ENCODE data around the gene CDC42SE2. TPM values are rescaled to one million over a fixed set of nuclear protein-coding genes. Genes with fewer than 3 reads are reported as not detected.

The CDC42SE2 gene, protein sequence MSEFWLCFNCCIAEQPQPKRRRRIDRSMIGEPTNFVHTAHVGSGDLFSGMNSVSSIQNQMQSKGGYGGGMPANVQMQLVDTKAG
- total RNA-seq, result 100 to 1,000 TPM; 107 to 110 TPM

DNA sequence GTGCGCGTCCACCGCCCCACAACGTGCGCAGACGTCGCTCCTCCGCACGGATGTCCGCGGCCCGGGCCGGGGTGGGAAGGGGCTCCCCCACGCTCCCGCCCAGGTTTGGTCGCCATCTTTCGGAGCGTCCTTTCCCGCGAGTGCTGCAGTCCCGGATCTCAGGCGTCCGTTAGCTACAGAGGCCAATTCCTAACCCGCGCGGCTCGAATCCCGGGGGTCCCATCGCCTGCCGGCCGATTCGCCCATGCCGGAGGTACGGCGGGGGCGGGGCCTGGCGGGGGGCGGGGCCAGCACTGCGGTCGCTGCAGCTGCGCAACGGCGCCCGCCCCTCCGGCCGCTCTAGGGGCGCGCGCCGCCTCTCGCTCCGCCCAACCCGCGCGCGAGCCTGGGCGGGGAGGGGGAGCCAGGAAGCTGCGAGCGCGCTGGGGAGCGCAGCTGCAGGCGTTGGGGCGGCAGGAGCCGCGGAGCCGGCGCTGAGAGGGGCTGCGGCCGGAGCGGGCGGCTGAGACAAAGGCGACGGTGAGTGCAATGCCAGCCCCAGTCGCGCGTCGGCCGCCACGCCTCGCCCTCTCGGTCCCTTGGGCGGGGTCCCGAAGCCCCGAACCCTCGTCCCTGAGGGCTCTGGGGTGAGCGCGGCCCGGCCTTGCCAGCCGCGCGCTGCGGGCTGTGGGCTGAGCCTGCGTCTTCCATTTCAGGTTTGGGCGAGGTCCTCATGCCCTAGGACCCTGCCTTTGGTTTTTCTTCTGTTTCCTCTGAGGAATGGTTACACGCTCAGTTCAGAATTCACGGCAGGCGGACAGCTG, at the start of gene CDC42SE2:
Gene CDC42SE2, plus strand, starts transcription at position 406 of the 803 bp plus-strand sequence. CDS start 95,441 bp downstream, outside the sequence.
- peaks cover 23% of the 10 kb centered on the region for H3K4me1 Mint-ChIP-seq
- H3K36me3 Mint-ChIP-seq (ENCODE audit: low read depth), result peaks cover 73% of the 10 kb centered on the region
- ATAC-seq (replicated peaks), result peak; percentile 87
- no peaks in the 10 kb centered on the region for H3K27me3 Mint-ChIP-seq
- H3K9me3 Mint-ChIP-seq, result no peaks in the 10 kb centered on the region
- H3K4me3 Mint-ChIP-seq, result peak within 1 kb of the TSS; percentile 83
- H3K27ac Mint-ChIP-seq, result peak within 1 kb of the TSS; percentile 93

DNA sequence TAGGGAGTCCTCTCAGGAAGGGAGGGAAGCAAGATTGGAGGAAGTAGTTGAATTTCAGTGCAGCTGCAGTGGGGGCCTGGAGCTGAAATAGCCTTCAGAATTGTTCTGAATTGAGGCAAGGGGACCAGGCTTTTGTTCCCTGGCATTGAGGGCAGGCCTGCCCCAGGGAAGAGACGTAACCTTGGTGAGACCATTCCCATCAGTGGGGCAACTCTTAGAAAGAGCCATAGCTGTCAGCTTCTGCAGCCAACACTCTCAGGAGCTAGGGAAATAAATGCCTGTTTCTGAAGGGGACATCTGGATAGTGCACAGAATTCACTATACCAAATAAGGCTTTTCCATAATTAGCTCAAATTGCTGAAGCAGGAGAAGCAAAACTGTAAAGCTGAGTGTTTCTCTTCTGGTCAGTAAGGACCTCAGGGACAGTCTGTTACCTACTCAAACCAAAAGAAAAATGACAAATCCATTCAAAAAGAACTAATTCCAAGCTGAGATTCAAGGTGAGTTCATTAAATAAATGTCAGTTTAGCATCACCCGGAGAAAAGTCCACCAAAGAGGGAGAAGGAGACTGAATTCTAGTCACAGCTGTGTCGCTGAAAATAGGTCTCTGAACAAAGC, 49.1 kb upstream of the CDC42SE2 start:
- peak overlapping the region; percentile 23 for H3K27ac Mint-ChIP-seq
- peaks cover 18% of the 10 kb centered on the region for H3K4me1 Mint-ChIP-seq
- no peak for ATAC-seq (replicated peaks)
- no peaks in the 10 kb centered on the region for H3K27me3 Mint-ChIP-seq
- no peak overlapping the region for H3K4me3 Mint-ChIP-seq
- H3K9me3 Mint-ChIP-seq, result no peaks in the 10 kb centered on the region
- H3K36me3 Mint-ChIP-seq (ENCODE audit: low read depth), result no peaks in the 10 kb centered on the region

- Mint-ChIP-seq H3K9me3 (no peaks in the 10 kb centered on the region), H3K27me3 (no peaks in the 10 kb centered on the region), H3K4me1 (peaks cover 4% of the 10 kb centered on the region), H3K4me3 (no peak overlapping the region), H3K36me3 (ENCODE audit: low read depth) (no peaks in the 10 kb centered on the region), H3K27ac (no peak overlapping the region)
- ATAC-seq (replicated peaks), result no peak
Measured at GRCh38 chr5:131217791-131218190, 46.1 kb upstream of the CDC42SE2 start.

GRCh38 chr5:131218392-131218791, 45.5 kb upstream of the CDC42SE2 start:
- no peaks in the 10 kb centered on the region for H3K27me3 Mint-ChIP-seq
- H3K36me3 Mint-ChIP-seq (ENCODE audit: low read depth), result no peaks in the 10 kb centered on the region
- ATAC-seq (replicated peaks), result peak; percentile 65
- no peak overlapping the region for H3K27ac Mint-ChIP-seq
- H3K9me3 Mint-ChIP-seq, result no peaks in the 10 kb centered on the region
- H3K4me1 Mint-ChIP-seq, result peaks cover 4% of the 10 kb centered on the region
- H3K4me3 Mint-ChIP-seq, result no peak overlapping the region

GRCh38 chr5:131220566-131220965, 43.3 kb upstream of the CDC42SE2 start:
- Mint-ChIP-seq H3K9me3 (no peaks in the 10 kb centered on the region), H3K36me3 (ENCODE audit: low read depth) (no peaks in the 10 kb centered on the region), H3K4me1 (no peaks in the 10 kb centered on the region), H3K27ac (no peak overlapping the region), H3K4me3 (no peak overlapping the region), H3K27me3 (no peaks in the 10 kb centered on the region)
- ATAC-seq (replicated peaks), result no peak

DNA sequence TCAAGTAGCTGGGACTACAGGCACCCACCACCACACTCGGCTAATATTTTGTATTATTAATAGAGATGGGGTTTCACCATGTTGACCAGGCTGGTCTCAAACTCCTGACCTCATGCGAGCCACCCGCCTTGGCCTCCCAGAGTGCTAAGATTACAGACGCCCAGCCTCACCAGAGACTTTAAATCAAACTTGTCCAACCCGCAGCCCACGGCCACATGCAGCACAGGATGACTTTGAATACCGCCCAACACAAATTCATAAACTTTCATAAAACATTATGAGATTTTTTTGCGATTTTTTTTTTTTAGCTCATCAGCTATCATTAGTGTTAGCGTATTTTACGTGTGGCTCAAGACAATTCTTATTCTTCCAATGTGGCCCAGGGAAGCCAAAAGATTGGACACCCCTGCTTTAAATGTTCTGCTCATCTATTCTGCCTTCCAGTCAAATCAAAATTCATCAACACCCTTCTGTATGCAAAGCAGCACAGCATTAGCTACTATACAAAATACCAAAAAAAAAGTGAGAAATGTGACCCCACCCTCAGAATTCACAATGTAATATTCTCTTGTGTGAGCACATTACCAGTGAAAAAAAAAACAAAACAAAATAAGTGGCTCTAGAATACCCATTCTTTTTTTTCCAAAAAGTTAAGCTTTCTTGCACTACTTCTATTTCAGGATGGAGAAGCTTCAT, 42.7 kb upstream of the CDC42SE2 start:
- H3K27ac Mint-ChIP-seq, result no peak overlapping the region
- no peaks in the 10 kb centered on the region for H3K36me3 Mint-ChIP-seq (ENCODE audit: low read depth)
- no peaks in the 10 kb centered on the region for H3K9me3 Mint-ChIP-seq
- no peaks in the 10 kb centered on the region for H3K27me3 Mint-ChIP-seq
- H3K4me1 Mint-ChIP-seq, result no peaks in the 10 kb centered on the region
- no peak overlapping the region for H3K4me3 Mint-ChIP-seq
- ATAC-seq (replicated peaks), result no peak

DNA sequence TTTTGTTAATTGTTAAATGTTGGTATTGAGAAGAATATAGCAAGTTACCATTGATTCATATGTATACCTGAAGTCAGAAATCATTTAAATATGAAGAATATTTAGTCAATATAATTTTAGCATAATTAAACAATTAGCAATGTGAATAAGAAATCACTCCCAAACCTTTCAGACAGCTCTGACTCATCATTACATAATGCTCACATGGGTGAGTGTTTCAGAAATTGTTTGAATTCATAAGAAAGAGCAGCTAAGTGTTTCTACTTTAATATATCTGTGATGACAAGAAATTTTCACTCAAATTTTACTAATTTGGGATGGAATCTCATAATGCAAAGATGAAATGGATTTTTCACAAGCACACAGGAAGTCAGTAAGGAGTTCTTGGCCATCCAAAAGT, 42.0 kb upstream of the CDC42SE2 start:
- H3K4me3 Mint-ChIP-seq, result no peak overlapping the region
- no peaks in the 10 kb centered on the region for H3K9me3 Mint-ChIP-seq
- H3K36me3 Mint-ChIP-seq (ENCODE audit: low read depth), result no peaks in the 10 kb centered on the region
- no peak for ATAC-seq (replicated peaks)
- H3K27ac Mint-ChIP-seq, result no peak overlapping the region
- no peaks in the 10 kb centered on the region for H3K4me1 Mint-ChIP-seq
- H3K27me3 Mint-ChIP-seq, result no peaks in the 10 kb centered on the region

DNA sequence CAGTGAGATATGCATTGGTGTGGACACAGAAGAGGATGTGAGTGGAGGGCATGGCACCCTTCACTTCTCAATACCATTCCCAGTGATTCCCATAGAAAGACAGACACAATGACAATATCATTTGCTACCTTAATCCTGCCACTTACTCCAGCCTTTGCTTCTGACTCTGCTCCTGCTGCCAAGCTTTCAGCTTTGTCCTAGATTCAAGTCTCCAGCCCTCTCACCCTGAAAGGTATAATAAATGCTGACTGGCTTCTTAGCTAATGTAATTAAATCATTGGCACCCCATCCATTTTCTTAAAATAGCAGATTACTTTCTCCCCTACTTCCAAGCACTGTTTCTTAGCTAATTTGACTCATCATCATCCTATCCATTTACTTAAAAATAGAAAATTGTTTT, 41.1 kb upstream of the CDC42SE2 start:
- Mint-ChIP-seq H3K4me3 (no peak overlapping the region), H3K9me3 (no peaks in the 10 kb centered on the region), H3K27me3 (no peaks in the 10 kb centered on the region), H3K27ac (no peak overlapping the region), H3K4me1 (no peaks in the 10 kb centered on the region), H3K36me3 (ENCODE audit: low read depth) (no peaks in the 10 kb centered on the region)
- no peak for ATAC-seq (replicated peaks)

DNA sequence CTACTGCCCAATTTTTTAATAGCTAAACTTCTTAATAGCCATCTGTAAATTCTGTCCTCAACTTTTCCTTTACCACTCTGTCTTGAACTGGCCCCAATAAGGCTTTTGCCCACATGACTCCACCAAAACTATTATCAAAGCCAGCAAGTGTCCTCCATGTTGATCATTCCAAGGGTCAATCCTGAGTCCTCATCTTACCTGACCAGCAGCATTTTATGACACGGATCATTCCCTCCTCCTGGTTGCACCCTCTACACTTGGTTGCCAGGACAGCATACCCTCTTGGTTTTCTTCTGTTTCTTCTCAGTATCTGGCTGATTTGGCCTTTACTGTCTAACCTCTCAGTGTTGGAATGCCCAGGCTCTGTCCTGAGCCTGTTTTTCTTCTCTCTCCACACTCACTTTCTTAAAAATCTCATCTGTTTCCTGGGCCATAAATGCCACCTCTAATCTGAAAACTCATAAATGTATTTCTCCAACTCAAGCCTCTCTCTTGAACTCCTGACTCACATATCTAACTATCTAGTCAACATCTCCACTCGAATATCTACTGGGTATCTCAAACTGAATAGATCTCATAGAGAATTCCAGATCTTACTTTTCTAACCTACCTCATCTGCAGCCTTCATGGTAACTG, 40.0 kb upstream of the CDC42SE2 start:
- Mint-ChIP-seq H3K27me3 (no peaks in the 10 kb centered on the region), H3K4me3 (no peak overlapping the region), H3K36me3 (ENCODE audit: low read depth) (no peaks in the 10 kb centered on the region), H3K9me3 (no peaks in the 10 kb centered on the region), H3K27ac (no peak overlapping the region), H3K4me1 (no peaks in the 10 kb centered on the region)
- ATAC-seq (replicated peaks), result no peak

DNA sequence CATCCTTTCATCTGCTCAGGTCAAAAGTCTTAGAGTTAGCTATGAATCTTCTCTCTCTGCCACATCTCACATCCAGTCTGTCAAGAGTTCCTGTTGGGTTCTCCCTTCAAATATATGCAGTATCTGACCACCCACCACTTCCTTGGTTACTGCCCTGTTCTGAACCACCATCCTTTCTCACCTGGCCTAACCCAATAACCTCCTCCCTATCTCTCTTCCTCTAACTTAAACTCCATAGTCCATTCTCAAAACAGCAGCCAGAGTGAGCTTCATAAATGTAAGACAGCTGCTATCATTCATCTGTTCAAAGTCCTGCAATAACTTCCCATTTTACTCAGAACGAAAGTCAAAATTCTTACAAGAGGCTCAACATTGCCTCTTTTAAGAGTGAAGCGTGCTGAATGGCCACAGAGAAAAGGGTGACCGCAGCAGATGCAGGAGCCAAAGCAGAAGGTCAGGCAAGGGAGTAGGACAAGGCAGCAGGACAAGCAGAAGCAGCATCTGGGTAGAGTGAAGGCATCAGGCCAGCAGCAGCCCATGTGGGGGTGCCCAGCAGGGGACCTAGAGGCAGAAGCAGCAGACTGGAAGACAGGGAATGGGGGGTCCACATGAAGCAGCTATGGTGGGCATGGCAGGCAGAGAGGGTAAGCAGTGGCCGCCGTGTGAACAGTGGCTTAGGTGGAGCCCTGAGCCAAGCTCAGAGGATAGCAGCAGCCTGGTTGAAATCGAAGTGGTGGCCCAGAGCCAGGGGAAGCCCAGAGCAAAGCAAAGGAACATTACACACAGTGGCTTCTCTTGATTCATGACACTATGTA, 39.3 kb upstream of the CDC42SE2 start:
- peak; percentile 87 for ATAC-seq (replicated peaks)
- no peak overlapping the region for H3K4me3 Mint-ChIP-seq
- H3K4me1 Mint-ChIP-seq, result no peaks in the 10 kb centered on the region
- no peaks in the 10 kb centered on the region for H3K36me3 Mint-ChIP-seq (ENCODE audit: low read depth)
- no peaks in the 10 kb centered on the region for H3K9me3 Mint-ChIP-seq
- H3K27me3 Mint-ChIP-seq, result no peaks in the 10 kb centered on the region
- no peak overlapping the region for H3K27ac Mint-ChIP-seq

- no peaks in the 10 kb centered on the region for H3K36me3 Mint-ChIP-seq (ENCODE audit: low read depth)
- H3K4me3 Mint-ChIP-seq, result no peak overlapping the region
- no peak for ATAC-seq (replicated peaks)
- H3K27ac Mint-ChIP-seq, result no peak overlapping the region
- H3K27me3 Mint-ChIP-seq, result no peaks in the 10 kb centered on the region
- H3K9me3 Mint-ChIP-seq, result no peaks in the 10 kb centered on the region
- H3K4me1 Mint-ChIP-seq, result peaks cover 3% of the 10 kb centered on the region
Measured at GRCh38 chr5:131225282-131225974, 38.4 kb upstream of the CDC42SE2 start.

DNA sequence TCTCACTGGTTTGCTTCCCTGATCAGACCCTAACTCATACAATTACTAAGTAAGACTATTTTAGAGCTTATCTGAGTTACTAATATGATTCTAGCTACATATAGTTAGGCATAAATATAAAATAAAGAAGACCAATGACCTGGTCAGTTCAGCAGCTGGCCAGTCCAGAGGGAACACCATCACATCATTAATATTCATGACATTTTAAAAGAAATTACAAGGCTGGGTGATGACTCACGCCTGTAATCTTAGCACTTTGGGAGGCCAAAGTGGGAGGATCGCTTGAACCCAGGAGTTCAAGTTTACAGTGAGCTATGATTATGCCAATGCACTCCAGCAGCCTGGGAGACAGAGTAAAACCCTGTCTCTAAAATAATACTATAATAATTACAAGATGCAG, 37.0 kb upstream of the CDC42SE2 start:
- Mint-ChIP-seq H3K27ac (no peak overlapping the region), H3K4me3 (no peak overlapping the region), H3K9me3 (no peaks in the 10 kb centered on the region), H3K27me3 (no peaks in the 10 kb centered on the region), H3K4me1 (peaks cover 6% of the 10 kb centered on the region), H3K36me3 (ENCODE audit: low read depth) (no peaks in the 10 kb centered on the region)
- ATAC-seq (replicated peaks), result no peak

GRCh38 chr5:131228646-131229045, 35.2 kb upstream of the CDC42SE2 start:
- Mint-ChIP-seq H3K27ac (no peak overlapping the region), H3K4me3 (no peak overlapping the region), H3K4me1 (peaks cover 6% of the 10 kb centered on the region), H3K27me3 (no peaks in the 10 kb centered on the region), H3K36me3 (ENCODE audit: low read depth) (no peaks in the 10 kb centered on the region), H3K9me3 (no peaks in the 10 kb centered on the region)
- no peak for ATAC-seq (replicated peaks)
